ENCODE data around the gene EGF.
"Not testable (repeated sequence)": the region's sequence is repeated elsewhere in the genome, so short reads cannot be mapped to it uniquely, and the experiment has no call there.

EGF gene

DNA sequence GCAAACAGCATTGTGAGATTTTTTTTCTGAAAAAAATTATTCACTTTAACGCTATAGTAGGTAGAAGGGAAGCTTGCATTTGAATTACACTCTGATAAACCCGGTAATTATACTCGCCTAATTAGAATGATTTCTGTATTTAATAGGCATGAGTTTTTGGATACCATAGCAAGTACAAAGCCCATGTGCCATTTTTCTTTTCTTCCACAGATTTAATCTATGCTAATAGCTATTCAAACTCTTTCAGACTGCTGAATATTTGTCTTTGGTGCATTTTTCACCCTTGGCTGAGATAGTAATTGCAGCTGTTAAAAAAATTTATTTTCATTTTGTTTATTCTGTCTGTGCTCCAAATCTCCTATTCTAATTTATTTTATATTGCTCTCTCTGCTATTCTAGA, 113.0 kb downstream of the EGF start:
- DNase-seq (ENCODE audit: low spot score), result no peak
- FAIRE-seq, result no peak

DNA sequence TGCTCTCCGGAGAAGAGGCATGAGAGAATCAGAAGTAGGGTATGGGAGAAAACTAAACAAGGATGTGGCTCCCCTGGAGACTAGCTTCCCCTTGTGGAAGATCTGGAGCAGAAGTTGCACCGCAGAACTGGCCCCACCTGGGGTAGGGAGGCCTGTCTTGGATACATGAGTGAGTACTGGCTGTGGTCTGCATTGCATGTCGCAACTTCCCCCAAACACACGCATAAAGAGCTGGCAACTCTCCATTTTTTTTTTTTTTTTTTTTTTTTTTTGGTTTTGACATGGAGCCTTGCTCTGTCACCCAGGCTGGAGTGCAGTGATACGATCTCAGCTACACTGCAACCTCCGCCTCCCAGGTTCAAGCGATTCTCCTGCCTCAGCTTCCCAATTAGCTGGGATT, 119.9 kb downstream of the EGF start:
- FAIRE-seq (no peak), DNase-seq (ENCODE audit: low spot score) (no peak)

DNA sequence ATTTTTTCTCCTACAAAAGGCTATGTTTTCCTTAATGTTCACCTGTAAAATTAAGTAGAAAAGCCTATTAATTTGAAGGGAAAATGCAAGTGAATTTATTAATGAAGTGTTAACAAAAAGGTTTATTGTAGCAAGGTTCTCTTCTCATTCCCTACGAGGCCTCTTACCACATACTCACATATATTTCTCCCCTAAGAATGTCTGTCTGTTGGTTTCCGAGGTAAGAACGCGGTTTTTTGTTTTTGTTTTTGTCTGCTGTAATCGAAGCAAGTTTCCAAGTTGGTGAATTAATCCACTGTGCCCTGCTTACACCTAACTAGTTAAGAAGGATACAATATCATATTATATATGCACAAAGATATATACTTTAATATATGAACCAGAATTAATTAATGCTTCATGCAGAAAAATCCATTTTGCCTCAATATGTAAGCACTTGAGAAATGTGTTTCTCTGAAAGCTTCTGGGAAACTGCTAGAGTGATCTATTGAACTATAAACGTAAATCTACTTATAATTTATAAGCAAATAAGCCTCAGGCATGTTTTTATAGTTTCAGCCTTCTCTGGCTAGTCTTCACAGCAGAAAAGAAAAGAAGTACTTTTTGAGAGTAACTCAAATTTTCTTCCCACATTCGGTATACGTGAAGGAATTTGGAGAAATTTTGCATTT, 120.8 kb downstream of the EGF start:
- DNase-seq (ENCODE audit: low spot score) (no peak), FAIRE-seq (no peak)

DNA sequence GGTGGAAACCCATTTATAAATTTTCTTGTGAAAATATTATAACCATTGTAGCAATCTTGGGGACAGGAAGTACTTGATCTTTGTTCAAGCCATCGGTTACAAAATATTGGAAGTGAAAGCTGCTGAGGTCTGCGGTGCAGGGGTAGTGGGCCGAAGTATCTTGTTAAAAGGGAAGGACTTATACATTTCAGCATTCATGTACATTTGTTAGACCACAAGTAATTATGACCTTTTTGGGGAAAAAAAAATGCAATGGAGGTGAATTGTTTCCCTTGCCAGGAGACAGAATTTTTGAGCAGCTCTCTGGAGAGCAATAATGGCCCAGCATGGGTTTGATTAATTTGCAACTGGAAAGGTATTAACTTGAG, 121.3 kb downstream of the EGF start:
- FAIRE-seq (no peak), DNase-seq (ENCODE audit: low spot score) (no peak)

- not testable (repeated sequence) for FAIRE-seq; DNase-seq (ENCODE audit: low spot score)
These were observed 126.5 kb downstream of the EGF start for GRCh38 chr4:110039164-110039563.

DNA sequence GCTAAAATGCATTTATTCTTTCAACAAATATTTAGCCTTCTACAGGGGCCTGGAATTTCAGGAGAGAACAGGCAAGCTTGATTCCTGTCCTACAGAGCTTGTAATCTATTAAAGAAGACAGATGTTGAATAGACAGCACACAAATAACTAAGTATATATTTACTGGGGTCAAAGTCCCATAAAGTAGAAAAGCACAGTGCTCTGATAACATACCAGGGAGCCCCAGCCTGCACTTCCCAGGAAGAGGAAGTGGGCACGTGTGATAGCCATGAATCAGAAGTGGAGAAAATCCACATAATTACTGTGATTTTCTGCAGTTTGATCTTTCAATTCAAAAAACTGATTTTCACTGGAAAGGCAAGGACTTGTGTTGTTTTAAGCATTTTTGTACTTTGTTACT, 129.1 kb downstream of the EGF start:
- DNase-seq (ENCODE audit: low spot score) (no peak), FAIRE-seq (no peak)

DNA sequence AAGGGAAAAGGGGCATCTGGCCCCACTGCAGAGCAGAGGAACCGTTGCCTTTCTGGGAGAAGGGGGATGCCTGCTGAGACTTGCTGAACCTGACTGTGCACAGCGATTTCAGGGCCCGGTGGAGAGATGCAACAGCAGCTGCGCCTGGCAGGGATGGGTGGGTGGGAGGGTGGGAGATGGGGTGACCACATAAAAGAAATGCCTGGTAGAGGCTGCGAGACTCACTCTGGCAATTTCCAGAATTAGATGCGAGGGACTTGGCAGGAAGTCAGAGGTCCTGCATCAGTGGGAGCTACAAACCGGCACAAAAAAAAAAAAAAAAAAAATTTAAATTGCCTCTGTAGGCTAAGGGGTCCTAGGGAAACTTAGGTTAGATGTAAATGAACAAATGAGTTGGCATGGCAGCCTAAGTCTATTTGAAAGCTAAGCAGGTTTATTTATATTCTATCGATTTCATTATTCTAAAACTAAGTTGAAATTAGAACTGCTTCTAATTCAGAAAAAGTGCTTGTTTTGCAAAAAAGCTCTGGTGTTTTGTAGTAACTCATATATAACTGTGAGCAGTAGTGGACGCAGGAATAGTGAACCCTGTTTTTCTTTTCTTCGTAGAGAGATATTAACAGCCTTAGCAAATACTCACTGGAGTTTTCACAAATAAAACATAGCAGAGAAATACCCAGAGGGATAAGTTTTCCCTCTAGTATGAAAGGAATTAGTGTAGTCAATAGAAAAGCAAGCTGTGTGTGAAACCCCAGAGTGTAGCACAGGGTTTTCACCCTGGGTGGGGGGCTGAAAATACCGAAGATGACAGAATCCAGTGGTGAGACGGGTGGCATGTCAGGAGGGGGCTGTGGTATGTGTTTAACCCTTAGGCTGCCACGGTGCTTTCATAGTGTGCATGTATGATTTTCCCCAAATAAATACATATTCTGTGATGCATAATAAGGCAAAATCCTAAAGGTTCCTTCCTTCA, 130.1 kb downstream of the EGF start:
- FAIRE-seq, result no peak
- DNase-seq (ENCODE audit: low spot score), result no peak

GRCh38 chr4:110046588-110047049, 133.9 kb downstream of the EGF start:
- DNase-seq (ENCODE audit: low spot score), result no peak
- FAIRE-seq, result no peak

DNA sequence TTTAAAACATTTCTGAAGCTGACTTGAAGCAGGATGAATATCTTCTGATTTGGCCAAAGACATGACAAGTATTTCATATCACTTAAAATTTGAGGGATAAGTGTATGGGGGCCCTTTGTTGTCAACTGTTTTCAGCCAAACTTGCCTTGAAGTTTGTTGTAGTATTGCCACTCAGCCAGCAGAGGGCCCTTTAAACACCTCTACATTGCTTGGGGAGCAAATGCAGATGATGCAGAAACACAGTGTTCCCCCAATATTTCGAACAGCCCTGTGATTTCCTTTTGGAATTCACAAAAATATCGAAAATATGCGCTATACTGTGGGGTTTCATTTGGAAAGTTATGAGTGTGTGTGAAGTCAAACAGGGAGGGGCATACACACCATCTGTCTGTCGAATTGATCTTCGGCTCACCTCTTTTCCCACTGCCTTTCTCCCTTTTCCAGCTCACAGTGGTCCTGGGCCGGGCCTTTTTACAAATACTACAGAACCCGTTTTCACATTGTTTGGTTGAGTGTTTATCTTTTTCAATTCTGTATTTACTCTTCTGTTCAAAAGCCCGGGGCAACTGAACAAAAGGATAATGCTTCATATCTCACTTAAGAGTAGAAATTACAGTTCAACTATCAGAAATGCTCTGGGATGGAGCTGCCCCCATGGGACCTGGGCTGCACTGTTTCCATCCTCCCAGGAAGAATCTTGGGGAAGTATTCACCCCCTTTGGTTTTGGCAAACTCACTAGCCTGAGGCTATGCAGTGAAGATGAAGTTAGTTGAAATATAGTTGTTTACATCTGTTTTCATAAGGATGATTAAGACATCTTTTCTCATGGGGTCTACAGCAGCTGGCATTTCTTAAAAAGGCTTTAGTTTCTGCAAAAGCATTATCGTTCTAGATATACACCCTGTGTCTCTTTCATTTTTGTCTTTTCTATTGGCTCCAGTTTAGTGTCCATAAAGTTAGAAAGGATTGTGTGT, 137.6 kb downstream of the EGF start:
- DNase-seq (ENCODE audit: low spot score) (no peak), FAIRE-seq (no peak)

- FAIRE-seq (peak; percentile 93), DNase-seq (ENCODE audit: low spot score) (peak; percentile 82)
These were observed 142.6 kb downstream of the EGF start for GRCh38 chr4:110055158-110055768.

- no peak for FAIRE-seq
- no peak for DNase-seq (ENCODE audit: low spot score)
These were observed 146.0 kb downstream of the EGF start for GRCh38 chr4:110058677-110059076.

DNA sequence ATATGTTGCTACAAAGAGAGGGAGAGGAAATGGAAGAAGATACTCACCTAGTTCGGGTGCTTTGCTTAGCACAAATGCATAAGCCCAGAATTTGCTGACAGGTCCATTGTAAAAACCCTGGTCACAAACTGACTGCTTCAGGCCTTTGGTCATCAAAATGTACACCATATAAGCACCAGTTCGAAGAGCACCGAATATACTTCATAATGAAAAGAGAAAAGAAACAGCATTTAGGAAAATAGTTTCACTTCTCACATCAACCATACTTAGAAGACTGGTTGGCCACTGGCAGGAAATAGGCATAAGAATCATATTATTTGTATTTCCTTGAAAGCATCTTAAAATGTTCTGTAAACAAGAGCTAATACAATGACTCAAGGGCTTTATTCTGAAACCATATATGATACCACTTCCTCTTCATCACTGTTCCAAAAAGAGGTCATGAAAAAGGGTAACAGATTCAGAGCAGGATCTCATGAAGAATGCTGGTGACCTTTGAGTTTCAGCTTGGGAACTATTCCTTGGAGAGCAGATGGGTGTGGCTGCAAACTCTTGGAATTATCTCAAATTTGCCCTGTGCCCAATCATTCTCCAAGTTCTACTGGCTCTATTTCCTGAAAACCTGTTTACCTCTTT, 147.0 kb downstream of the EGF start:
- no peak for DNase-seq (ENCODE audit: low spot score)

GRCh38 chr4:110061076-110061475, 148.4 kb downstream of the EGF start:
- no peak for FAIRE-seq
- DNase-seq (ENCODE audit: low spot score), result no peak

More for the DNA sequence above, 147.0 kb downstream of the EGF start:
- no peak for FAIRE-seq
